ENCODE data around the gene DVL2. TPM values are rescaled to one million over a fixed set of nuclear protein-coding genes. Genes with fewer than 3 reads are reported as not detected.

Gene DVL2
- total and polyA plus RNA-seq, 2 of the 13 experiments (the other 11 are each of a cell fraction or from before 2014, with no cell fraction given): 5.7 to 38.2 TPM

DNA sequence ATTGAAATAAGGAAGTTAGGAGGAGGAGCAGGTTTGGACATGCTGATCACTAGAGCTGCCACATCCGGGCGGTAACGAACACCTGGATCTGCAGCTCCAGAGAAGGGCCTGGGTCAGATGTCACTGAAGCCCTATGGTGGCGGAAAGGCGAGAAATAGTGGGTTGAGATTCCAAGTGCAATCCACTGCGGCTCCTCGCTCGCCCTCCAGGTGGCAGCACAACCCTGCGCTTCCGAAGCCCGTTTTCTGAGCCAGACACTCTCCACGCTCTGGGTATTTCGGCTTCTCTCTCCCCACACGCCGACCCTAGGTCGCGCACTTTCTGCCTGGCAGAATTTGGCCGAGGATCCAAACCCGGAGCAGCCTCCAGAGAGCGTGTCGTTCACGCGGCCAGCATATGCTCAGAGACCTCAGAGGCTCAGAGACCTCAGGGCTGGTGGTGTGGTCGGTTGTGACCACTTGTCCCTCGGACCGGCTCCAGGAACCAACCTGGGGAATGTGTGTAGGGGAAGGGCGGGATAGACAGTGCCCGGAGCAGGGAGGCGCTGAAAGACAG lies 46.3 kb upstream of the DVL2 start (continued):
- TF ChIP-seq MXD4 (CRISPR knock-in tag; IDR thresholded peaks at IDR 0.05) (no peak; the same call in 1 of the 2 replicates), ZIK1 (CRISPR knock-in tag; IDR thresholded peaks at IDR 0.05; ENCODE audit: borderline replicate concordance, low read depth) (0 out of 2 replicates have a peak, but pooled peaks have one; percentile 37), ZNF224 (CRISPR knock-in tag; IDR thresholded peaks at IDR 0.05) (peak; percentile 74; the same call in 1 of the 2 replicates), ZMAT3 (CRISPR knock-in tag; conservative IDR thresholded peaks at IDR 0.05) (peak; percentile 42; the same call in 1 of the 2 replicates), SNRNP70 (IDR thresholded peaks at IDR 0.05; ENCODE audit: low read depth, low read length) (no peak), ZSCAN21 (CRISPR knock-in tag; IDR thresholded peaks at IDR 0.05; ENCODE audit: borderline replicate concordance) (peak; percentile 79; the same call in 1 of the 2 replicates), KLF11 (CRISPR knock-in tag; IDR thresholded peaks at IDR 0.05) (peak; percentile 59; the same call in 1 of the 2 replicates), CHD2 (IDR thresholded peaks at IDR 0.05; ENCODE audit: low read depth, low read length) (no peak), ZNF232 (CRISPR knock-in tag; IDR thresholded peaks at IDR 0.05; ENCODE audit: borderline replicate concordance) (no peak), TOE1 (CRISPR knock-in tag; IDR thresholded peaks at IDR 0.05) (0 out of 2 replicates have a peak, but pooled peaks have one; percentile 15), ZNF350 (CRISPR knock-in tag; IDR thresholded peaks at IDR 0.05; ENCODE audit: borderline replicate concordance, low read depth) (peak; percentile 73; the same call in 1 of the 2 replicates)
- TF ChIP-seq, protein P1, sequence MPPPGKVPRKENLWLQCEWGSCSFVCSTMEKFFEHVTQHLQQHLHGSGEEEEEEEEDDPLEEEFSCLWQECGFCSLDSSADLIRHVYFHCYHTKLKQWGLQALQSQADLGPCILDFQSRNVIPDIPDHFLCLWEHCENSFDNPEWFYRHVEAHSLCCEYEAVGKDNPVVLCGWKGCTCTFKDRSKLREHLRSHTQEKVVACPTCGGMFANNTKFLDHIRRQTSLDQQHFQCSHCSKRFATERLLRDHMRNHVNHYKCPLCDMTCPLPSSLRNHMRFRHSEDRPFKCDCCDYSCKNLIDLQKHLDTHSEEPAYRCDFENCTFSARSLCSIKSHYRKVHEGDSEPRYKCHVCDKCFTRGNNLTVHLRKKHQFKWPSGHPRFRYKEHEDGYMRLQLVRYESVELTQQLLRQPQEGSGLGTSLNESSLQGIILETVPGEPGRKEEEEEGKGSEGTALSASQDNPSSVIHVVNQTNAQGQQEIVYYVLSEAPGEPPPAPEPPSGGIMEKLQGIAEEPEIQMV (CRISPR knock-in tag; IDR thresholded peaks at IDR 0.05; ENCODE audit: low read depth): no peak
- TF ChIP-seq, protein P2, sequence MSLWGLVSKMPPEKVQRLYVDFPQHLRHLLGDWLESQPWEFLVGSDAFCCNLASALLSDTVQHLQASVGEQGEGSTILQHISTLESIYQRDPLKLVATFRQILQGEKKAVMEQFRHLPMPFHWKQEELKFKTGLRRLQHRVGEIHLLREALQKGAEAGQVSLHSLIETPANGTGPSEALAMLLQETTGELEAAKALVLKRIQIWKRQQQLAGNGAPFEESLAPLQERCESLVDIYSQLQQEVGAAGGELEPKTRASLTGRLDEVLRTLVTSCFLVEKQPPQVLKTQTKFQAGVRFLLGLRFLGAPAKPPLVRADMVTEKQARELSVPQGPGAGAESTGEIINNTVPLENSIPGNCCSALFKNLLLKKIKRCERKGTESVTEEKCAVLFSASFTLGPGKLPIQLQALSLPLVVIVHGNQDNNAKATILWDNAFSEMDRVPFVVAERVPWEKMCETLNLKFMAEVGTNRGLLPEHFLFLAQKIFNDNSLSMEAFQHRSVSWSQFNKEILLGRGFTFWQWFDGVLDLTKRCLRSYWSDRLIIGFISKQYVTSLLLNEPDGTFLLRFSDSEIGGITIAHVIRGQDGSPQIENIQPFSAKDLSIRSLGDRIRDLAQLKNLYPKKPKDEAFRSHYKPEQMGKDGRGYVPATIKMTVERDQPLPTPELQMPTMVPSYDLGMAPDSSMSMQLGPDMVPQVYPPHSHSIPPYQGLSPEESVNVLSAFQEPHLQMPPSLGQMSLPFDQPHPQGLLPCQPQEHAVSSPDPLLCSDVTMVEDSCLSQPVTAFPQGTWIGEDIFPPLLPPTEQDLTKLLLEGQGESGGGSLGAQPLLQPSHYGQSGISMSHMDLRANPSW (CRISPR knock-in tag; IDR thresholded peaks at IDR 0.05; ENCODE audit: borderline replicate concordance): 0 out of 2 replicates have a peak, but pooled peaks have one; percentile 65
- TF ChIP-seq, protein P3, sequence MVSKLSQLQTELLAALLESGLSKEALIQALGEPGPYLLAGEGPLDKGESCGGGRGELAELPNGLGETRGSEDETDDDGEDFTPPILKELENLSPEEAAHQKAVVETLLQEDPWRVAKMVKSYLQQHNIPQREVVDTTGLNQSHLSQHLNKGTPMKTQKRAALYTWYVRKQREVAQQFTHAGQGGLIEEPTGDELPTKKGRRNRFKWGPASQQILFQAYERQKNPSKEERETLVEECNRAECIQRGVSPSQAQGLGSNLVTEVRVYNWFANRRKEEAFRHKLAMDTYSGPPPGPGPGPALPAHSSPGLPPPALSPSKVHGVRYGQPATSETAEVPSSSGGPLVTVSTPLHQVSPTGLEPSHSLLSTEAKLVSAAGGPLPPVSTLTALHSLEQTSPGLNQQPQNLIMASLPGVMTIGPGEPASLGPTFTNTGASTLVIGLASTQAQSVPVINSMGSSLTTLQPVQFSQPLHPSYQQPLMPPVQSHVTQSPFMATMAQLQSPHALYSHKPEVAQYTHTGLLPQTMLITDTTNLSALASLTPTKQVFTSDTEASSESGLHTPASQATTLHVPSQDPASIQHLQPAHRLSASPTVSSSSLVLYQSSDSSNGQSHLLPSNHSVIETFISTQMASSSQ (IDR thresholded peaks at IDR 0.05; ENCODE audit: low read depth): no peak
- TF ChIP-seq, protein P3 (CRISPR knock-in tag; IDR thresholded peaks at IDR 0.05; ENCODE audit: borderline replicate concordance): 0 out of 2 replicates have a peak, but pooled peaks have one; percentile 31
- TF ChIP-seq, protein P4, sequence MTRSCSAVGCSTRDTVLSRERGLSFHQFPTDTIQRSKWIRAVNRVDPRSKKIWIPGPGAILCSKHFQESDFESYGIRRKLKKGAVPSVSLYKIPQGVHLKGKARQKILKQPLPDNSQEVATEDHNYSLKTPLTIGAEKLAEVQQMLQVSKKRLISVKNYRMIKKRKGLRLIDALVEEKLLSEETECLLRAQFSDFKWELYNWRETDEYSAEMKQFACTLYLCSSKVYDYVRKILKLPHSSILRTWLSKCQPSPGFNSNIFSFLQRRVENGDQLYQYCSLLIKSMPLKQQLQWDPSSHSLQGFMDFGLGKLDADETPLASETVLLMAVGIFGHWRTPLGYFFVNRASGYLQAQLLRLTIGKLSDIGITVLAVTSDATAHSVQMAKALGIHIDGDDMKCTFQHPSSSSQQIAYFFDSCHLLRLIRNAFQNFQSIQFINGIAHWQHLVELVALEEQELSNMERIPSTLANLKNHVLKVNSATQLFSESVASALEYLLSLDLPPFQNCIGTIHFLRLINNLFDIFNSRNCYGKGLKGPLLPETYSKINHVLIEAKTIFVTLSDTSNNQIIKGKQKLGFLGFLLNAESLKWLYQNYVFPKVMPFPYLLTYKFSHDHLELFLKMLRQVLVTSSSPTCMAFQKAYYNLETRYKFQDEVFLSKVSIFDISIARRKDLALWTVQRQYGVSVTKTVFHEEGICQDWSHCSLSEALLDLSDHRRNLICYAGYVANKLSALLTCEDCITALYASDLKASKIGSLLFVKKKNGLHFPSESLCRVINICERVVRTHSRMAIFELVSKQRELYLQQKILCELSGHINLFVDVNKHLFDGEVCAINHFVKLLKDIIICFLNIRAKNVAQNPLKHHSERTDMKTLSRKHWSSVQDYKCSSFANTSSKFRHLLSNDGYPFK (CRISPR knock-in tag; IDR thresholded peaks at IDR 0.05; ENCODE audit: borderline replicate concordance): peak; percentile 75; the same call in 1 of the 2 replicates
- TF ChIP-seq, protein P5, sequence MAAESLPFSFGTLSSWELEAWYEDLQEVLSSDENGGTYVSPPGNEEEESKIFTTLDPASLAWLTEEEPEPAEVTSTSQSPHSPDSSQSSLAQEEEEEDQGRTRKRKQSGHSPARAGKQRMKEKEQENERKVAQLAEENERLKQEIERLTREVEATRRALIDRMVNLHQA (CRISPR knock-in tag; IDR thresholded peaks at IDR 0.05): no peak

All from HepG2 (cell line).